PC-3 (cell line): ENCODE measurements around the gene SEC22C. TPM values are rescaled to one million over a fixed set of nuclear protein-coding genes. Genes with fewer than 3 reads are reported as not detected.

Source experiments
- ATAC-seq: fragments of 200-7000 bp; cut with Tn5 transposase; 2 replicates; pipeline ENCODE4 v1.9.1; 2020; ENCODE audit warnings: mild to moderate bottlenecking, moderate library complexity
- BruUV-seq: library from RNA; stranded (reverse); fragments of 400-500 nt; replicated peaks from 2 replicates; lab custom pipeline; 2021; lab: Mats Ljungman, UMichigan
- CTCF ChIA-PET: fragments of 300-600 bp; sonication (Branson Sonifier 250); formaldehyde crosslinking; loops from one replicate; lab custom pipeline; 2022; ENCODE audit warnings: antibody characterized with exemption; lab: Charles Lee
- POLR2A ChIA-PET: fragments of 300-600 bp; sonication (Branson Sonifier 250); formaldehyde crosslinking; loops from one replicate; lab custom pipeline; 2022; ENCODE audit warnings: antibody characterized with exemption; ENCODE audit not compliant: unreplicated experiment; lab: Charles Lee
- DNase-seq: peaks from one replicate; pipeline ENCODE4 v3.0.0-alpha.2; 2015
- H2AFZ ChIP-seq: fragments of 300-600 bp; sonication (generic); 2 replicates; pipeline ENCODE4 v1.6.0; 2016; ENCODE audit warnings: antibody characterized with exemption, low read length
- H3F3A ChIP-seq: fragments of 300-600 bp; sonication (generic); one replicate; pipeline ENCODE4 v1.6.0; 2017; ENCODE audit warnings: antibody characterized with exemption, low read length, control low read depth, mild to moderate bottlenecking; ENCODE audit not compliant: unreplicated experiment
- H3K27ac ChIP-seq: fragments of 300-600 bp; sonication (generic); 2 replicates; pipeline ENCODE4 v1.5.1; 2016; ENCODE audit warnings: mild to moderate bottlenecking, low read length
- H3K27me3 ChIP-seq: fragments of 300-600 bp; sonication (generic); 2 replicates; pipeline ENCODE4 v1.6.1; 2016; ENCODE audit warnings: low read length, mixed read lengths
- H3K36me3 ChIP-seq: fragments of 300-600 bp; sonication (generic); 2 replicates; pipeline ENCODE4 v1.6.1; 2016; ENCODE audit warnings: low read depth, mixed run types, low read length, mixed read lengths
- H3K4me1 ChIP-seq: fragments of 300-600 bp; sonication (generic); 2 replicates; pipeline ENCODE4 v1.5.1; 2016; ENCODE audit warnings: low read length; ENCODE audit not compliant: insufficient read depth
- H3K4me2 ChIP-seq: fragments of 300-600 bp; sonication (generic); 2 replicates; pipeline ENCODE4 v1.6.0; 2016; ENCODE audit warnings: low read length
- H3K4me3 ChIP-seq: fragments of 300-600 bp; sonication (generic); 2 replicates; pipeline ENCODE4 v1.5.1; 2016; ENCODE audit warnings: mild to moderate bottlenecking, low read length, mixed read lengths
- H3K79me2 ChIP-seq: fragments of 300-600 bp; sonication (generic); 2 replicates; pipeline ENCODE4 v1.6.1; 2017; ENCODE audit warnings: low read length, mixed read lengths
- H3K9ac ChIP-seq: fragments of 300-600 bp; sonication (generic); 2 replicates; pipeline ENCODE4 v1.6.0; 2016; ENCODE audit warnings: mild to moderate bottlenecking, low read length
- H3K9me2 ChIP-seq: fragments of 300-600 bp; sonication (generic); replicated peaks from 2 replicates; pipeline ENCODE4 v1.6.1; 2016; ENCODE audit warnings: mixed run types, low read length, mixed read lengths
- H3K9me3 ChIP-seq: fragments of 300-600 bp; sonication (generic); 2 replicates; pipeline ENCODE4 v1.6.1; 2016; ENCODE audit warnings: low read length, mixed read lengths
- H4K20me1 ChIP-seq: fragments of 300-600 bp; sonication (generic); 2 replicates; pipeline ENCODE4 v1.6.1; 2016; ENCODE audit warnings: low read length, mixed read lengths
- EZH2 ChIP-seq: fragments of 300-600 bp; sonication (generic); IDR thresholded peaks from one replicate; pipeline ENCODE4 v1.6.1; 2017; ENCODE audit warnings: antibody characterized with exemption, mild to moderate bottlenecking, low read length; ENCODE audit not compliant: unreplicated experiment
- EZH2phosphoT487 ChIP-seq: fragments of 300-600 bp; sonication (generic); IDR thresholded peaks from 2 replicates; pipeline ENCODE4 v1.6.1; 2018; ENCODE audit warnings: mild to moderate bottlenecking, antibody characterized with exemption, low read length, borderline replicate concordance
- intact Hi-C: fragments of 100-400 bp; cut with micrococcal nuclease; formaldehyde crosslinking; loops from 2 replicates; pipeline ENCODE4 v1.9.0; 2023
- total RNA-seq: library from RNA; depleted of rRNA; stranded (reverse); fragments of >200 nt; gene quantifications from 2 replicates; pipeline ENCODE4 v1.2.3, GENCODE V29; 2014
- TF ChIP-seq, protein P1 (sequence below): fragments of 300-600 bp; sonication (generic); conservative IDR thresholded peaks from 2 replicates; pipeline ENCODE4 v1.5.1; 2017; ENCODE audit warnings: antibody characterized with exemption, low read depth, mild to moderate bottlenecking, low read length

The SEC22C gene
- total RNA-seq, 1 experiment from 2014 or later: 63.3 TPM

DNA sequence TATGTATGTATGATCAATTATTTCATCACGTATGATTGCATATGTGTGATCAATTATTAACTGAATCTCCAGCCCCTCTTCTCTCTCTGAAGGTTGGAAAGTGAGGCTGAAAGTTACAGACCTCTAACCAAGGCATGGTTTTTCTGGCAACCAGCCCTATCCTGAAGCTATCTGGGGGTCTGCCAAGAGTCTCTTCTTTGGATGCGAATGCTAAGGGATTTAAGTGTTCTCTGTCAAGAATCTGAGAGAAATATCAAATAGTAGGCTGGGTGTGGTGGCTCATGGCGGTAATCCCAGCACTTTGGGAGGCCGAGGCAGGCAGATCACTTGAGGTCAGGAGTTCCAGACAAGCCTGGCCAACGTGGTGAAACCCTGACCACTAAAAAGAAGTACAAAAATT is 26.8 kb upstream of the SEC22C start:
- ChIA-PET POLR2A (no interaction called here), CTCF (no interaction called here)
- intact Hi-C loops: no loop called here
- no peak overlapping the region for H3K4me2 ChIP-seq
- H3K27ac ChIP-seq: no peak overlapping the region
- no peak for TF ChIP-seq EZH2
- TF ChIP-seq, protein P1, sequence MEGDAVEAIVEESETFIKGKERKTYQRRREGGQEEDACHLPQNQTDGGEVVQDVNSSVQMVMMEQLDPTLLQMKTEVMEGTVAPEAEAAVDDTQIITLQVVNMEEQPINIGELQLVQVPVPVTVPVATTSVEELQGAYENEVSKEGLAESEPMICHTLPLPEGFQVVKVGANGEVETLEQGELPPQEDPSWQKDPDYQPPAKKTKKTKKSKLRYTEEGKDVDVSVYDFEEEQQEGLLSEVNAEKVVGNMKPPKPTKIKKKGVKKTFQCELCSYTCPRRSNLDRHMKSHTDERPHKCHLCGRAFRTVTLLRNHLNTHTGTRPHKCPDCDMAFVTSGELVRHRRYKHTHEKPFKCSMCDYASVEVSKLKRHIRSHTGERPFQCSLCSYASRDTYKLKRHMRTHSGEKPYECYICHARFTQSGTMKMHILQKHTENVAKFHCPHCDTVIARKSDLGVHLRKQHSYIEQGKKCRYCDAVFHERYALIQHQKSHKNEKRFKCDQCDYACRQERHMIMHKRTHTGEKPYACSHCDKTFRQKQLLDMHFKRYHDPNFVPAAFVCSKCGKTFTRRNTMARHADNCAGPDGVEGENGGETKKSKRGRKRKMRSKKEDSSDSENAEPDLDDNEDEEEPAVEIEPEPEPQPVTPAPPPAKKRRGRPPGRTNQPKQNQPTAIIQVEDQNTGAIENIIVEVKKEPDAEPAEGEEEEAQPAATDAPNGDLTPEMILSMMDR: no peak
- no peak for TF ChIP-seq EZH2phosphoT487
- no peaks in the 10 kb centered on the region for H3K9me2 ChIP-seq
- H4K20me1 ChIP-seq: peaks cover 33% of the 10 kb centered on the region; the same call in 1 of the 2 replicates
- H2AFZ ChIP-seq: no peak overlapping the region
- peaks cover 22% of the 10 kb centered on the region for H3K36me3 ChIP-seq
- peaks cover 4% of the 10 kb centered on the region for H3F3A ChIP-seq
- no peaks in the 10 kb centered on the region for H3K27me3 ChIP-seq
- H3K9ac ChIP-seq: no peak overlapping the region
- no TSS peak for BruUV-seq
- peaks cover 4% of the 10 kb centered on the region; the same call in 1 of the 2 replicates for H3K4me1 ChIP-seq
- DNase-seq (no peak), ATAC-seq (no peak)
- no peaks in the 10 kb centered on the region for H3K9me3 ChIP-seq
- peaks cover 100% of the 10 kb centered on the region for H3K79me2 ChIP-seq
- no peak overlapping the region for H3K4me3 ChIP-seq

DNA sequence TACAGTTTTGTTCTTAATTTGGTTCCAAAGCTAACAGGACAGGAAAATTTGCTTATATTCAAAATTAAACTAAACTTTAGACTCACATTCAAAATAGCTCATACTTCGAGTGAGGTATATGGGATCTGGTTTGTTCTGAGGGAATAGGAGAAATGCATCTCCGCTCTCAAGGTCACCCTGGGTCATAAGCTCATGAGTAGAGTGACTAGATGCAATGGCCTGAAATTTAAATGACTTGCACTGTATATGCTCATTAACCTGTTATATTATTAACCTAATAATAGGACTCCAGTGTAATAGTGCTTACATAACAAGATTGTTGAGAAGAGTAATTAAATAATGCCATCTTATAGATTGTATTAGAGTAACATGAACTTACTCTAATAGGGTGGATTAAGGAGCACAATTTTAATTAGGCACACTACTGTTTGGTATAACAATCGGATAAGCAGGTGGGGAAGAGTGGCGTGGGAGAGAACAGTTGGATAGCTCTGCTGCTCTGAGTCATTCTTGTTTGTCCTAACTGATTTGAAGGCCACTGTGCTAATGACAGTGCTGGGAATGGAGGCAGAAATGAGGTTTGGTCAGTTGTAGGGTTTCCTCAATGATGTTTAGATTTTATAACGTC is 23.9 kb upstream of the SEC22C start:
- H3K79me2 ChIP-seq: peaks cover 98% of the 10 kb centered on the region
- ATAC-seq (no peak), DNase-seq (no peak)
- H3K4me1 ChIP-seq: peaks cover 14% of the 10 kb centered on the region
- no peaks in the 10 kb centered on the region for H3K9me3 ChIP-seq
- H4K20me1 ChIP-seq: peaks cover 38% of the 10 kb centered on the region
- H3K27me3 ChIP-seq: no peaks in the 10 kb centered on the region
- H3K9ac ChIP-seq: no peak overlapping the region
- peaks cover 22% of the 10 kb centered on the region for H3K36me3 ChIP-seq
- no peak overlapping the region for H3K4me2 ChIP-seq
- no TSS peak for BruUV-seq
- H2AFZ ChIP-seq: no peak overlapping the region
- TF ChIP-seq EZH2 (no peak), EZH2phosphoT487 (no peak)
- TF ChIP-seq, protein P1: no peak
- ChIA-PET POLR2A (interaction anchor here (0.6 kb wide), 1 partner anchor 24 kb away, joined by 3 read pairs; no protein-coding TSS in a partner anchor), CTCF (no interaction called here)
- H3K9me2 ChIP-seq: no peaks in the 10 kb centered on the region
- intact Hi-C loops: no loop called here
- H3K4me3 ChIP-seq: no peak overlapping the region
- no peak overlapping the region for H3K27ac ChIP-seq
- no peaks in the 10 kb centered on the region for H3F3A ChIP-seq

GRCh38 chr3:42602961-42603360 is 21.2 kb upstream of the SEC22C start:
- H3K4me1 ChIP-seq: peaks cover 14% of the 10 kb centered on the region
- H2AFZ ChIP-seq: no peak overlapping the region
- H3K79me2 ChIP-seq: peaks cover 72% of the 10 kb centered on the region
- no peaks in the 10 kb centered on the region for H3K9me3 ChIP-seq
- no peak for TF ChIP-seq EZH2
- TF ChIP-seq EZH2phosphoT487: no peak
- TF ChIP-seq, protein P1: no peak
- CTCF ChIA-PET: interaction anchor here (0.9 to 1.2 kb wide), 2 partner anchors 10 to 11 kb away, joined by 3 to 8 read pairs; no protein-coding TSS in a partner anchor
- H3K9me2 ChIP-seq: no peaks in the 10 kb centered on the region
- no TSS peak for BruUV-seq
- no peaks in the 10 kb centered on the region for H3K27me3 ChIP-seq
- H3K36me3 ChIP-seq: peaks cover 5% of the 10 kb centered on the region; the same call in 1 of the 2 replicates
- POLR2A ChIA-PET: interaction anchor here (0.6 to 0.7 kb wide), 3 partner anchors 45 to 1817 kb away, joined by 4 to 20 read pairs (median 12); no protein-coding TSS in a partner anchor
- intact Hi-C loops: no loop called here
- H3K27ac ChIP-seq: no peak overlapping the region
- peaks cover 6% of the 10 kb centered on the region for H3F3A ChIP-seq
- DNase-seq (no peak), ATAC-seq (no peak)
- H3K4me2 ChIP-seq: peak overlapping the region; percentile 89; the same call in 1 of the 2 replicates
- H3K4me3 ChIP-seq: no peak overlapping the region
- H4K20me1 ChIP-seq: peaks cover 38% of the 10 kb centered on the region
- H3K9ac ChIP-seq: no peak overlapping the region
